Activated T-cell treated with anti-CD3 and anti-CD28 coated beads, Interleukin-2, amount 50 U/mL, for 24 hours (primary cell): ENCODE data around the gene MAST4.

Experiments used
- DNase-seq: peaks from one replicate; pipeline ENCODE4 v3.0.0-alpha.2; 2020
- H3K27ac Mint-ChIP-seq: 2 replicates; pipeline ENCODE4 v1.8.0; 2020; ENCODE audit warnings: mild to moderate bottlenecking, mixed read lengths
- H3K27me3 Mint-ChIP-seq: 2 replicates; pipeline ENCODE4 v1.8.0; 2020; ENCODE audit warnings: mixed read lengths
- H3K36me3 Mint-ChIP-seq: 2 replicates; pipeline ENCODE4 v1.8.0; 2020; ENCODE audit warnings: low read depth, mixed read lengths
- H3K4me1 Mint-ChIP-seq: 2 replicates; pipeline ENCODE4 v1.8.0; 2020; ENCODE audit warnings: low read depth, mixed read lengths
- H3K4me3 Mint-ChIP-seq: 2 replicates; pipeline ENCODE4 v1.8.0; 2020; ENCODE audit warnings: mild to moderate bottlenecking, moderate library complexity, mixed read lengths
- H3K9me3 Mint-ChIP-seq: 2 replicates; pipeline ENCODE4 v1.8.0; 2020; ENCODE audit warnings: mixed read lengths

The MAST4 gene

GRCh38 chr5:66617226-66617861 lies 21.2 kb downstream of the MAST4 start:
- H3K36me3 Mint-ChIP-seq: no peaks in the 10 kb centered on the region
- no peak for DNase-seq
- no peaks in the 10 kb centered on the region for H3K9me3 Mint-ChIP-seq
- H3K27me3 Mint-ChIP-seq: peaks cover 21% of the 10 kb centered on the region
- H3K27ac Mint-ChIP-seq: no peak overlapping the region
- H3K4me3 Mint-ChIP-seq: no peak overlapping the region
- peaks cover 11% of the 10 kb centered on the region for H3K4me1 Mint-ChIP-seq

GRCh38 chr5:66617991-66618768 lies 22.0 kb downstream of the MAST4 start:
- H3K4me3 Mint-ChIP-seq: no peak overlapping the region
- H3K36me3 Mint-ChIP-seq: no peaks in the 10 kb centered on the region
- H3K27ac Mint-ChIP-seq: no peak overlapping the region
- DNase-seq: no peak
- H3K27me3 Mint-ChIP-seq: peaks cover 21% of the 10 kb centered on the region
- H3K9me3 Mint-ChIP-seq: no peaks in the 10 kb centered on the region
- H3K4me1 Mint-ChIP-seq: peaks cover 11% of the 10 kb centered on the region

- H3K4me1 Mint-ChIP-seq: peaks cover 11% of the 10 kb centered on the region
- no peak overlapping the region for H3K27ac Mint-ChIP-seq
- H3K36me3 Mint-ChIP-seq: no peaks in the 10 kb centered on the region
- H3K27me3 Mint-ChIP-seq: peaks cover 12% of the 10 kb centered on the region
- DNase-seq: no peak
- H3K9me3 Mint-ChIP-seq: no peaks in the 10 kb centered on the region
- no peak overlapping the region for H3K4me3 Mint-ChIP-seq
Measured at GRCh38 chr5:66620711-66621110, 24.5 kb downstream of the MAST4 start.

GRCh38 chr5:66621146-66621545 lies 25.0 kb downstream of the MAST4 start:
- peaks cover 11% of the 10 kb centered on the region for H3K4me1 Mint-ChIP-seq
- DNase-seq: no peak
- no peaks in the 10 kb centered on the region for H3K9me3 Mint-ChIP-seq
- H3K27me3 Mint-ChIP-seq: peaks cover 11% of the 10 kb centered on the region
- H3K36me3 Mint-ChIP-seq: no peaks in the 10 kb centered on the region
- H3K4me3 Mint-ChIP-seq: no peak overlapping the region
- H3K27ac Mint-ChIP-seq: no peak overlapping the region

- Mint-ChIP-seq H3K4me1 (peaks cover 10% of the 10 kb centered on the region), H3K27ac (no peak overlapping the region), H3K36me3 (no peaks in the 10 kb centered on the region), H3K9me3 (no peaks in the 10 kb centered on the region), H3K4me3 (no peak overlapping the region), H3K27me3 (peaks cover 11% of the 10 kb centered on the region)
- no peak for DNase-seq
Measured at GRCh38 chr5:66621736-66622135, 25.5 kb downstream of the MAST4 start.

- Mint-ChIP-seq H3K4me3 (no peak overlapping the region), H3K27me3 (peaks cover 5% of the 10 kb centered on the region), H3K9me3 (no peaks in the 10 kb centered on the region), H3K27ac (no peak overlapping the region), H3K36me3 (no peaks in the 10 kb centered on the region), H3K4me1 (no peaks in the 10 kb centered on the region)
- DNase-seq: no peak
Measured at GRCh38 chr5:66628561-66628960, 32.4 kb downstream of the MAST4 start.

- H3K4me1 Mint-ChIP-seq: no peaks in the 10 kb centered on the region
- H3K36me3 Mint-ChIP-seq: no peaks in the 10 kb centered on the region
- H3K9me3 Mint-ChIP-seq: no peaks in the 10 kb centered on the region
- H3K27me3 Mint-ChIP-seq: peaks cover under 1% of the 10 kb centered on the region
- no peak overlapping the region for H3K27ac Mint-ChIP-seq
- no peak overlapping the region for H3K4me3 Mint-ChIP-seq
- no peak for DNase-seq
Measured at GRCh38 chr5:66629446-66629845, 33.3 kb downstream of the MAST4 start.

GRCh38 chr5:66633754-66634153 lies 37.6 kb downstream of the MAST4 start:
- no peak overlapping the region for H3K4me3 Mint-ChIP-seq
- no peak for DNase-seq
- H3K36me3 Mint-ChIP-seq: no peaks in the 10 kb centered on the region
- no peaks in the 10 kb centered on the region for H3K27me3 Mint-ChIP-seq
- no peaks in the 10 kb centered on the region for H3K9me3 Mint-ChIP-seq
- H3K4me1 Mint-ChIP-seq: no peaks in the 10 kb centered on the region
- H3K27ac Mint-ChIP-seq: no peak overlapping the region

GRCh38 chr5:66634601-66635000 lies 38.4 kb downstream of the MAST4 start:
- H3K27me3 Mint-ChIP-seq: no peaks in the 10 kb centered on the region
- H3K9me3 Mint-ChIP-seq: no peaks in the 10 kb centered on the region
- no peak overlapping the region for H3K27ac Mint-ChIP-seq
- no peaks in the 10 kb centered on the region for H3K36me3 Mint-ChIP-seq
- DNase-seq: no peak
- no peaks in the 10 kb centered on the region for H3K4me1 Mint-ChIP-seq
- H3K4me3 Mint-ChIP-seq: no peak overlapping the region

GRCh38 chr5:66637994-66638393 lies 41.8 kb downstream of the MAST4 start:
- Mint-ChIP-seq H3K27ac (no peak overlapping the region), H3K9me3 (no peaks in the 10 kb centered on the region), H3K36me3 (no peaks in the 10 kb centered on the region), H3K27me3 (peaks cover 17% of the 10 kb centered on the region), H3K4me1 (no peaks in the 10 kb centered on the region), H3K4me3 (no peak overlapping the region)
- no peak for DNase-seq

GRCh38 chr5:66639037-66639436 lies 42.8 kb downstream of the MAST4 start:
- Mint-ChIP-seq H3K27me3 (peaks cover 17% of the 10 kb centered on the region), H3K9me3 (no peaks in the 10 kb centered on the region), H3K36me3 (no peaks in the 10 kb centered on the region), H3K4me1 (no peaks in the 10 kb centered on the region), H3K27ac (no peak overlapping the region), H3K4me3 (no peak overlapping the region)
- DNase-seq: no peak

- no peaks in the 10 kb centered on the region for H3K36me3 Mint-ChIP-seq
- no peak overlapping the region for H3K4me3 Mint-ChIP-seq
- H3K27me3 Mint-ChIP-seq: peaks cover 17% of the 10 kb centered on the region
- H3K4me1 Mint-ChIP-seq: no peaks in the 10 kb centered on the region
- no peaks in the 10 kb centered on the region for H3K9me3 Mint-ChIP-seq
- no peak for DNase-seq
- H3K27ac Mint-ChIP-seq: no peak overlapping the region
Measured at GRCh38 chr5:66642538-66642937, 46.3 kb downstream of the MAST4 start.

- H3K9me3 Mint-ChIP-seq: no peaks in the 10 kb centered on the region
- no peaks in the 10 kb centered on the region for H3K36me3 Mint-ChIP-seq
- peaks cover 17% of the 10 kb centered on the region for H3K27me3 Mint-ChIP-seq
- H3K27ac Mint-ChIP-seq: no peak overlapping the region
- H3K4me3 Mint-ChIP-seq: no peak overlapping the region
- no peaks in the 10 kb centered on the region for H3K4me1 Mint-ChIP-seq
- no peak for DNase-seq
Measured at GRCh38 chr5:66643387-66643786, 47.2 kb downstream of the MAST4 start.

- Mint-ChIP-seq H3K27ac (no peak overlapping the region), H3K4me3 (no peak overlapping the region), H3K9me3 (no peaks in the 10 kb centered on the region), H3K36me3 (no peaks in the 10 kb centered on the region), H3K4me1 (no peaks in the 10 kb centered on the region), H3K27me3 (peaks cover 17% of the 10 kb centered on the region)
- no peak for DNase-seq
Measured at GRCh38 chr5:66644111-66644510, 47.9 kb downstream of the MAST4 start.

- Mint-ChIP-seq H3K4me3 (no peak overlapping the region), H3K9me3 (no peaks in the 10 kb centered on the region), H3K36me3 (no peaks in the 10 kb centered on the region), H3K4me1 (no peaks in the 10 kb centered on the region), H3K27me3 (peaks cover 15% of the 10 kb centered on the region), H3K27ac (no peak overlapping the region)
- no peak for DNase-seq
Measured at GRCh38 chr5:66645039-66645438, 48.8 kb downstream of the MAST4 start.
